Measurements from ENCODE around the gene EMC10. TPM values are rescaled to one million over a fixed set of nuclear protein-coding genes. Genes with fewer than 3 reads are reported as not detected.

Gene EMC10
- total RNA-seq, 6 experiments from 2014 or later: 49.1 to 113 (median 55.2) TPM

DNA sequence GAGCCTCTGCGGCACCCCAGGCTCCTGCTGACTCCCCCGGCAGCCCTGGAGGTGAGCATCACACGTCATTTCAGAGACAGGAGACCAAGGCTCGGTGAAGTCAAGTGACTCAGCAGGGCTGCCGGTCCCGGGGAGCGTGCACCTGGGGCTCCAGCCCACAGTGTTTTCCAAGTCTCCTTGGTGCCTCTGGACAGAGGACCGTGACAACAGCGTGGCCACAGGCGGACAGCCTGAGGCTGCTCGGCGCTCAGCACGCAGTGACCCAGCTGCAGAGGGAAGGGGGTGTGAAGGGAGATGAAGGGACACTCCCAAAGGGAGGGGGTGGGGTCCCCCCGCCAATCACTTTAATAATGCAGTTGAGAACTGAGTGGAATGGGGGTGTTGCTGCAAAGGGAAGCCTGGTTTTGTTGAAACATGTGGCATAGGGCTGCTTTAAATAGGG, 54.9 kb downstream of the EMC10 start:
- Mint-ChIP-seq H3K36me3 (ENCODE audit: low read depth) (peaks cover 10% of the 10 kb centered on the region; the same call in 1 of the 2 replicates), H3K9me3 (peaks cover 20% of the 10 kb centered on the region), H3K27ac (no peak overlapping the region), H3K4me1 (ENCODE audit: low read depth) (no peaks in the 10 kb centered on the region), H3K4me3 (no peak overlapping the region), H3K27me3 (ENCODE audit: insufficient read depth) (peaks cover 15% of the 10 kb centered on the region)
- TF ChIP-seq, protein P1, sequence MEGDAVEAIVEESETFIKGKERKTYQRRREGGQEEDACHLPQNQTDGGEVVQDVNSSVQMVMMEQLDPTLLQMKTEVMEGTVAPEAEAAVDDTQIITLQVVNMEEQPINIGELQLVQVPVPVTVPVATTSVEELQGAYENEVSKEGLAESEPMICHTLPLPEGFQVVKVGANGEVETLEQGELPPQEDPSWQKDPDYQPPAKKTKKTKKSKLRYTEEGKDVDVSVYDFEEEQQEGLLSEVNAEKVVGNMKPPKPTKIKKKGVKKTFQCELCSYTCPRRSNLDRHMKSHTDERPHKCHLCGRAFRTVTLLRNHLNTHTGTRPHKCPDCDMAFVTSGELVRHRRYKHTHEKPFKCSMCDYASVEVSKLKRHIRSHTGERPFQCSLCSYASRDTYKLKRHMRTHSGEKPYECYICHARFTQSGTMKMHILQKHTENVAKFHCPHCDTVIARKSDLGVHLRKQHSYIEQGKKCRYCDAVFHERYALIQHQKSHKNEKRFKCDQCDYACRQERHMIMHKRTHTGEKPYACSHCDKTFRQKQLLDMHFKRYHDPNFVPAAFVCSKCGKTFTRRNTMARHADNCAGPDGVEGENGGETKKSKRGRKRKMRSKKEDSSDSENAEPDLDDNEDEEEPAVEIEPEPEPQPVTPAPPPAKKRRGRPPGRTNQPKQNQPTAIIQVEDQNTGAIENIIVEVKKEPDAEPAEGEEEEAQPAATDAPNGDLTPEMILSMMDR (IDR thresholded peaks at IDR 0.05): no peak
- no peak for DNase-seq

GRCh38 chr19:50532952-50533351, 56.6 kb downstream of the EMC10 start:
- Mint-ChIP-seq H3K4me3 (no peak overlapping the region), H3K27me3 (ENCODE audit: insufficient read depth) (peaks cover 19% of the 10 kb centered on the region), H3K27ac (no peak overlapping the region), H3K36me3 (ENCODE audit: low read depth) (peaks cover 10% of the 10 kb centered on the region; the same call in 1 of the 2 replicates), H3K4me1 (ENCODE audit: low read depth) (no peaks in the 10 kb centered on the region; the same call in 1 of the 2 replicates), H3K9me3 (peaks cover 20% of the 10 kb centered on the region)
- no peak for DNase-seq
- TF ChIP-seq, protein P1 (IDR thresholded peaks at IDR 0.05): no peak

- peaks cover 15% of the 10 kb centered on the region for H3K27me3 Mint-ChIP-seq (ENCODE audit: insufficient read depth)
- H3K27ac Mint-ChIP-seq: no peak overlapping the region
- no peaks in the 10 kb centered on the region; the same call in 1 of the 2 replicates for H3K4me1 Mint-ChIP-seq (ENCODE audit: low read depth)
- TF ChIP-seq, protein P1 (IDR thresholded peaks at IDR 0.05): no peak
- peaks cover 20% of the 10 kb centered on the region for H3K9me3 Mint-ChIP-seq
- H3K4me3 Mint-ChIP-seq: no peak overlapping the region
- DNase-seq: no peak
- peaks cover 10% of the 10 kb centered on the region; the same call in 1 of the 2 replicates for H3K36me3 Mint-ChIP-seq (ENCODE audit: low read depth)
Observed at GRCh38 chr19:50534478-50534877, 58.2 kb downstream of the EMC10 start.

DNA sequence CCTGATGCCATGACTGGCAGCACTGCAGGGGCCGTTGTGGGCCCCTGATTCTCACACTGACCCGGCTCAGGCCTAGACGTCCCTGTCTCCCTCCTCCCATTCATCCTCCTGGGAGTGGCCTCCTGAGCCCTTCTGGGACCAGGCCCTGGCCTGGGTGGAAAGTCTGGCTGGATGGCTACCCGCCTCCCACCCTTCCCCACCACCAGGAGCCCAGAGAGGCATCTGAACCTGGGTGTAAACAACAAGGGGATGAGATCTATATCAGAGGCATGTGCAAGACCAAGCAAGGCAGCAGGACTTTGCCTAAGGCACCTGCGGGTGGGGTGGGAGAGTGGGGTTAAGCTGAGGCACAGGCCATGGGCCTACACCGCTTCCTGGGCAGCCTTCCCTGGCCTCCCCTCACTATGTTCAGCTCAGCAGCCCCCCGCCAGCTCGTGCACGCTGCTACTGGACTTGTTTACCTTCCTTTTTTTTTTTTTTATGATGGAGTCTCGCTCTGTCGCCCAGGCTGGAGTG, 59.4 kb downstream of the EMC10 start:
- H3K36me3 Mint-ChIP-seq (ENCODE audit: low read depth): peaks cover 10% of the 10 kb centered on the region; the same call in 1 of the 2 replicates

GRCh38 chr19:50536662-50537305, 60.5 kb downstream of the EMC10 start:
- Mint-ChIP-seq H3K4me1 (ENCODE audit: low read depth) (no peaks in the 10 kb centered on the region; the same call in 1 of the 2 replicates), H3K4me3 (no peak overlapping the region), H3K27ac (no peak overlapping the region), H3K36me3 (ENCODE audit: low read depth) (peaks cover 10% of the 10 kb centered on the region; the same call in 1 of the 2 replicates), H3K9me3 (peaks cover 20% of the 10 kb centered on the region), H3K27me3 (ENCODE audit: insufficient read depth) (peaks cover 7% of the 10 kb centered on the region)
- TF ChIP-seq, protein P1 (IDR thresholded peaks at IDR 0.05): no peak; the same call in 1 of the 2 replicates
- DNase-seq: no peak

More for the DNA sequence above, 59.4 kb downstream of the EMC10 start:
- H3K27me3 Mint-ChIP-seq (ENCODE audit: insufficient read depth): peaks cover 15% of the 10 kb centered on the region
- TF ChIP-seq, protein P1 (IDR thresholded peaks at IDR 0.05): no peak
- peaks cover 20% of the 10 kb centered on the region for H3K9me3 Mint-ChIP-seq
- no peaks in the 10 kb centered on the region; the same call in 1 of the 2 replicates for H3K4me1 Mint-ChIP-seq (ENCODE audit: low read depth)
- DNase-seq: no peak
- no peak overlapping the region for H3K27ac Mint-ChIP-seq
- H3K4me3 Mint-ChIP-seq: no peak overlapping the region
